HAP-1 (cell line): ENCODE results near the gene STX8.

Experiments used
- DNase-seq, 2 experiments: peaks; one replicate each; pipeline ENCODE4 v3.0.0-alpha.2; 2016 to 2020; ENCODE audit warnings: low spot score in 2 of 2
- H3K27me3 ChIP-seq: fragments of 250-450 bp; sonication (Bioruptor Pico); 2 replicates; pipeline ENCODE4 v1.5.1; 2020; ENCODE audit warnings: low read depth, mild to moderate bottlenecking, moderate library complexity
- H3K36me3 ChIP-seq: fragments of 250-450 bp; sonication (Bioruptor Pico); replicated peaks from 2 replicates; pipeline ENCODE4 v1.5.1; 2020; ENCODE audit warnings: mild to moderate bottlenecking
- H3K4me1 ChIP-seq: fragments of 250-450 bp; sonication (Bioruptor Pico); 2 replicates; pipeline ENCODE4 v1.5.1; 2020; ENCODE audit warnings: mild to moderate bottlenecking
- H3K4me3 ChIP-seq: fragments of 250-450 bp; sonication (Bioruptor Pico); 2 replicates; pipeline ENCODE4 v1.5.1; 2020; ENCODE audit warnings: mild to moderate bottlenecking, moderate library complexity
- H3K9me3 ChIP-seq: fragments of 250-450 bp; sonication (Bioruptor Pico); 2 replicates; pipeline ENCODE4 v1.5.1; 2020; ENCODE audit warnings: mild to moderate bottlenecking, moderate library complexity
- in situ Hi-C: fragments of 300-500 bp; cut with MboI; formaldehyde crosslinking; loops from 3 replicates; pipeline ENCODE4 v1.14.3; 2020; ENCODE audit warnings: low sequenced_read_pairs, inconsistent platforms, mixed read lengths

STX8 gene

DNA sequence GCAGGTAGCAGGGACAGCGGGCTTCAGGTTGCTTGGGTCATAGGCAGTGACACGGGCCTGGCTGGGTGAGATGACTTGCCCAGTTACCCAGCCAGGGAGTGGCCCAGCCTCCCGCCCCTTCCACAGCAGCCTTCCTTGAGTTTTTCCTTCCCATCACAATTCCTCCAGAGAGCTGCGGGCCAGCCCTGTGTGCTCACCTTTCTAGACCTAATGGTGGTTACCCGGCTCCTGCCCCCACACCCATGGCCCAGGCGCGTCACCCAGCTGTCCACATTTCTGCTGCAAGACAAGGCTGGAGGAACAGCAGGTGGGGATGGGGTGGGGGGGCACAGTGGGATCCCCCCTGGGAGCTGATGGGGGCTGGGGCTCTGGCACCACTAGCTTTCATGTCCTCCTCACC is 351.1 kb downstream of the STX8 start:
- DNase-seq = no peak
- Histone ChIP-seq H3K9me3 (no peaks in the 10 kb centered on the region), H3K36me3 (no peaks in the 10 kb centered on the region), H3K4me1 (no peaks in the 10 kb centered on the region), H3K27me3 (no peaks in the 10 kb centered on the region), H3K4me3 (no peak overlapping the region)
- in situ Hi-C loops = no loop called here

DNA sequence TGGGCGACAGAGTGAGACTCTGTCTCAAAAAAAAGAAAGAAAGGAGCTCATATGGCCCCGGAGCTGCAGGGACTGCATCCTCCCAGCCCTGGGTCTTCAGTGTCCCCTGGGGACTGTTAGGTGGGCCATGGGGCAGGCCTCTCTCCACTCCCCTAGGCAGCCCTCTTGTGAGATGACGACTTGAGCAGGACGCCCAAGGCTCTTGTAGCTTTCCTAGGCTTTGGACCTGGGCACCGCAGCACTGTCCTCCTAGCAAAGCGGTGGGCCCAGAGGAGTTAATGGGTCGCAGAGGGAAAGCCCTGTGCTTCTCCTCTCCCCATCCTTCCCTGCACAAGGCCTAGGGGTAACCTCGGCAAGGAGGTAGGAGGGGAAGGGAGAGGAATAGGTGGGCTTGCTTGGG is 352.1 kb downstream of the STX8 start:
- Histone ChIP-seq H3K4me3 (no peak overlapping the region), H3K36me3 (no peaks in the 10 kb centered on the region), H3K4me1 (no peaks in the 10 kb centered on the region), H3K9me3 (no peaks in the 10 kb centered on the region), H3K27me3 (no peaks in the 10 kb centered on the region)
- DNase-seq = no peak
- in situ Hi-C loops = no loop called here

DNA sequence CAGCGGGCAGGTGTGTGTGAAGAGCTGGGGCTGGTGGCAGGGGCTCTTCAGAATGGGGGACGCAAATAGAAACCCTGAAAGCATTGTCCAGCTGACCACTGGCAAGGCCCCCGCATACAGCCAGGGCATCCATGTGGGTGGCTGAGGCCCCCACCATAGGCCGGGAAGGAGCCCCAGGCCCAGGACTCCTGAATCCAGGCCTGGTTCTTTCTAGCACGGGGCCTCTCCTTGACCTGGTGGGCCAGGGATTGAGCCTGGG is 353.8 kb downstream of the STX8 start:
- Histone ChIP-seq H3K4me3 (no peak overlapping the region), H3K4me1 (no peaks in the 10 kb centered on the region), H3K9me3 (no peaks in the 10 kb centered on the region), H3K27me3 (no peaks in the 10 kb centered on the region), H3K36me3 (no peaks in the 10 kb centered on the region)
- in situ Hi-C loops = no loop called here
- no peak for DNase-seq

DNA sequence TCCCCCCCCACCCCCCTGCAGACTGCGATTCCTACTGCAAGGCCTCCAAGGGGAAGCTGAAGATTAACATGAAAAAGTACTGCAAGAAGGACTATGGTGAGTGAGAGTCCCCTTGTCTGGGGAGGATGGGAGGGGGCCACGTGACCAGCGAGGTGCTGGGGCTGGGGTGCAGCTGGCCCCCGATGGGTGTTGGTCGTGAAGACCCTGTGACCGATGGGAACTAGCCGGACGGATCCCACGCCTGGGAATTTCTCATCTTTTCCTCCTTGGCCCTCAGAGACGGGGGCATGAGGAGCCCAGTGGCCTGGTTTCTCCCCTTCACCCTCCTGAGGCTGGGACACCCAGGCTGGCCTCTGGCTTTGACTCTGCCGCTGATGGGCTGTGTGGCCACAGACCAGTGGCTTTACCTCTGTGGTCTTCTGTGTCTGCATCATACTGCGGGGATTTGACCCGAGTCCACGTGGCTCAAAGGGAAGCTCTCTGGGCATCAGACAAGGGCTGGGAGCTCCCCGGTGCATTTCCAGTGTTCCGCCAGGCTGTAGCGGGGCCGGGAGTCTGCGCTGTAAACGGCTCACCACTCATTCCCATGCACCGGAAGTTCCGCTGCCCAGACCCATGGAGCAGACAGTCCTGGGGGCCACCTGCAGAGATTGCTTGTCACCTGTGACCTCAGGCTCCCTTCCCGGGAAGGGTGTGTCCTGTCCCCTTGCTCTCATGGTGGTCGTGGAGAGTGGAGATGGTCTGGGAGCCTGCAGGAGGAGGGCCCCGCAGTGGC is 354.3 kb downstream of the STX8 start:
- in situ Hi-C loops = no loop called here

DNA sequence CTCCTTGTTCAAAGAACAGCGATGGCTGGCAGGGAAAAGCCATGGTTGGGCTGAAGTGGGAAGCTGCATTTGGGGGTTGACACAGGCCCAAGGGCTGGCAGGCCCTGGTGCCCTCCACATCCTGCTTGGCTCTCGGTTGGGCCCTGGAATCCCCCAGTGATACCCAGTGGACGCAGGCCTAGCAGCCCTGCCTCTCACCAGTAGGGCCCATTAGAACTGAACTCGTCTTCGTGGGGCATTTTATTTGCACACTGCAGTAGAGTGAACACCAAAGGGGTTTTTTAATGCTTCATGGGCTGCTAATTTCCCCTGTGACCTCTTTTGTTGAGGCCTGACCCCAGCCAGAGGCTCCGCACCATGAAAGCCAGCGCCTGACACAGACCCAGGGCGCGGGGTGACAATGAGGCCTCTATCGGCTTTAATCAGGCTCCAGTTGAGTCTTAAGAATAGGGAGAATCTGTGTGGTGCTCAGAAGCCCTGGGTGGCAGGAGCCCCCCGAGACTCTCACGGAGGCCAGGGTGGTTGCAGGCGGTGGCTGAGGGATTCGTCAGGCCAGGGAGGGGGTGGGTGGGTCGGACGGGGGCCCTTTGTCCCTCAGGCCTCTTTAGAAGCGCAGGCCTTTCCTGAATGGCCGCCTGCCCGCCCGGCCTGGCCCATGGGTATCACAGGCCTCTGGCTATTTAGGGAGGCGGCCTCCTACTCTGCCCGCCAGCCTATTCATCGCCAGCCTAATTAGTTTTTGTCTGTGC is 355.0 kb downstream of the STX8 start:
- H3K4me1 ChIP-seq = no peaks in the 10 kb centered on the region
- no peak for DNase-seq
- no peak overlapping the region for H3K4me3 ChIP-seq
- no peaks in the 10 kb centered on the region for H3K27me3 ChIP-seq
- peaks cover 7% of the 10 kb centered on the region for H3K9me3 ChIP-seq
- H3K36me3 ChIP-seq = no peaks in the 10 kb centered on the region
- in situ Hi-C loops = no loop called here

More for the DNA sequence above, 354.3 kb downstream of the STX8 start:
- Histone ChIP-seq H3K9me3 (peaks cover under 1% of the 10 kb centered on the region; the same call in 1 of the 2 replicates), H3K4me3 (no peak overlapping the region), H3K4me1 (no peaks in the 10 kb centered on the region), H3K36me3 (no peaks in the 10 kb centered on the region), H3K27me3 (no peaks in the 10 kb centered on the region)
- DNase-seq = no peak

DNA sequence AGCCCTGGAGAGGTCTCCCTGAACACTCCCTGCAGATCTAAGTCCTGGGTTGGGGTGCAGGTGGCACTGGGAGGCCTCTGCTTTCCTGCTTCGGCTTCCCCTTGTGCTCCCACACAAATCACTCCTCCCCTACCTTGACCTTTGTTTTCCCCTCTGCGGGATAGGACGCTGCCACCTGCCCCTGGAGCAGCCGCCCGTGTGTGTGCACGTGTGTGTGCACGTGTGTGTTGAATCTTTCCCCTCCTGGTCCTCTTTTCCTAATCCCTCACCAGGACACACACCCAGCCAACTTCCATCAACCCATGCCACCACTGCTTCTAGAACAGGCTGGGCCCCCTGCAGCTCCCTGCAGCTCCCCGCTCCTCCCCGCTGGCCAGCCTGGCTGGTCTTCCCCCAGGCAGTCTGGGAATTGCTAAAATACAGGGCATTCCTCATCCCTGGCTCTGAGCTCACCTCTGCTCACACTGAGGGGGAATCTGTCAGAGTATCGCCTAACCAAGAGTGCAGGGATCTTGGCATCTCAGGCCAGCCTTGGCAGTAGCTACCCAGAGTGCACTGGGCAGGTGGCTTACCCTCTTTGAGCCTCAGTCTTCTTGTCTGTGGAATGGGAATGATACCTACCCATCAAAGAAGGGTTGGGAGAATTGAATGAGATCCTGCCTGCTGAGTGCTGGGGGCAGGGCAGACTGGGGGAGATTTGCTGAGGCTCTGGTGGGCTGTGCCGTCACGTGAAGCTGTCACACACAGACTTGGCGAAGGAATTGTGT is 355.8 kb downstream of the STX8 start:
- peaks cover 9% of the 10 kb centered on the region for H3K9me3 ChIP-seq
- DNase-seq = no peak
- no peaks in the 10 kb centered on the region for H3K27me3 ChIP-seq
- H3K4me3 ChIP-seq = no peak overlapping the region
- H3K36me3 ChIP-seq = no peaks in the 10 kb centered on the region
- no peaks in the 10 kb centered on the region for H3K4me1 ChIP-seq
- in situ Hi-C loops = no loop called here

DNA sequence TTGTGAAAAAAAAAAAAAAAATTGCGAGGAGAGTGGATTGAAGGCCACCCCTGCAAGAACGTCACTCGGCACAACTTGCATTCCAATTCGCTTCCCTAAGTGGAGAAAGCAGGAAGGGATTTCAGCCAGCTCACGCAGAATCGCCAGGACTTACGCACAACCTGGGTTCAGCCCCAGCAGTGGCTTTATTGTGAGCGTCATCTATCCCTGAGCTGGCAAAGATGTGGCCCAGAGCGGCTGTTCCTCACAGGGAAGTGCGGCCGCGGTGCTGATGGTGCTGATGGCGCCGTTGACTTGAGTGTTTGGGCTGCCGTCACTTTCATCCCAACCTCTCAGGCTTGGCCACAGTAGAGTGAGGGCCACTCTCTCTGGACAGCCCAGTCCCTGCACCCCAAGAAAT is 356.7 kb downstream of the STX8 start:
- no peaks in the 10 kb centered on the region for H3K27me3 ChIP-seq
- in situ Hi-C loops = no loop called here

DNA sequence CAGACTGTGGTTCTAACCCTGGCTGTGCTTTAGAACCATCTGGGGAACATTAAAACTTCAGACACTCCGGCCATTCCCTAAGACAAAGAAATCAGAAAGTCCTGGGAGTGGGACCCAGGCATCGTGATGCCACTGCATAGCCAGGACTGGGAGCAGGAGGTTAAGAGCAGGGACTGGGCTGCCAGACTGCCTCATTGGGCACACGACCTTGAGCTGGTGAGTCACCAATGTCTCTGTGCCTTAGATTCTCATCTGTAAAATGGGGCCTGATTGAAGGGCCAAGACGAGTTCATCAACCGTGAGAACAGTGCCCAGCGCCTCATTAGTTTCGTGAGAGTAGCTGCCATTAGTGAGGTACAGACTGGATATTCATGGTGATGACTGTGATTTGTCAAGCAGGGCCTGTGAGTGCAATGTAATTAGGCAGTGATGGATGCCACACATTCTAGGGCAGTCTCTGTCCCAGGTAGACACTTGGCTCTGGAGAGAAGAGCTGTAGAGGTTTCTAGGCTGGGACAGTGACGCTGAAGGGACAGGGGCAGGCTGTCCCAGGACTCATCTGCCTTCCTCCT is 357.5 kb downstream of the STX8 start:
- Histone ChIP-seq H3K4me3 (no peak overlapping the region), H3K36me3 (no peaks in the 10 kb centered on the region)
- in situ Hi-C loops = no loop called here

More for the DNA sequence above, 356.7 kb downstream of the STX8 start:
- no peak for DNase-seq
- H3K36me3 ChIP-seq = no peaks in the 10 kb centered on the region
- H3K4me1 ChIP-seq = no peaks in the 10 kb centered on the region
- H3K4me3 ChIP-seq = no peak overlapping the region
- H3K9me3 ChIP-seq = peaks cover 10% of the 10 kb centered on the region

DNA sequence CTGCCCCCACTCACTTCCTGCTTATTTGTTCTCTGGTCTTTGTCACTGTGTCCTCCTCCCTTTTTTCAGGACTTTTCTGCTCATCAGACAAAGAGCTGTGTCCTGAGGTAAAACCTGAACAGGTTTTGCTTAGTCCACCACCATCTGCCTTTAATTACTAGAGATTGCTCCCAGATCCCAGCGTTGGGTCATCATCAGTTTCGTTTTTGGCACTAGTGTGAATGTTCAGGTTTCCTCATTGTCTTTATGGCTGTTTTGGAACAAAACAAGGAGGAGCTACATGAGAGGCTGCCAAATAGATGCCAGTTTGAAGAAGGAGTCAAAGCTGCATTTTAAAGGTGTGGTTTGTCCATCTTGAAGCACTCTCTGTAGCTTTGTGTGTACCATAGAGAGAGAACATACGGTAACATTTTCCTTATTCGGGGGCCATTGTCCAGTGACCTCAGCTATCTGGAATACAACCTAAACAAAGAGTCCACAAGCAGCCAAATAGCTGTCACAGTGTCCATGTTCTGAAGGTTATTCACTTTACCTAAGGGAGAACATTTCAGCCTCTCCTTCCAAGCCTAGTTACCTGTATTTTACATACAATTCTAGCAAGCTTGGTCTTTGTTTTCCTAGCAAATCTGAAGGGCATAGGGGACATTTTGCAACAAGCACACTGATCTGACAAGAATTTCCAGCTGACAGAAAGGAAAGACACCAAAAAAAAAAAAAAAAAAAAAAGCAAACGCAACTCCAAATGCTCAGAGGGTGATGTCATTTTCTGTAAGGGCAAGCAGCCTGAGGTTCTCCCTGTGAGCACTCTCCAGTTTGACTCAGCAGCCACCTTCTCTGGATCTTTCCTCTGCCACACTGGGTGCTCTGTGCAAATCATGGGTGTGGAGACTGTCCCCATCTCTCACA is 358.2 kb downstream of the STX8 start:
- DNase-seq = no peak
- H3K36me3 ChIP-seq = no peaks in the 10 kb centered on the region
- in situ Hi-C loops = no loop called here
- peaks cover 10% of the 10 kb centered on the region for H3K9me3 ChIP-seq
- no peaks in the 10 kb centered on the region for H3K27me3 ChIP-seq
- no peaks in the 10 kb centered on the region for H3K4me1 ChIP-seq
- no peak overlapping the region for H3K4me3 ChIP-seq

More for the DNA sequence above, 357.5 kb downstream of the STX8 start:
- no peaks in the 10 kb centered on the region for H3K27me3 ChIP-seq
- no peaks in the 10 kb centered on the region for H3K4me1 ChIP-seq
- no peak for DNase-seq
- peaks cover 10% of the 10 kb centered on the region for H3K9me3 ChIP-seq

DNA sequence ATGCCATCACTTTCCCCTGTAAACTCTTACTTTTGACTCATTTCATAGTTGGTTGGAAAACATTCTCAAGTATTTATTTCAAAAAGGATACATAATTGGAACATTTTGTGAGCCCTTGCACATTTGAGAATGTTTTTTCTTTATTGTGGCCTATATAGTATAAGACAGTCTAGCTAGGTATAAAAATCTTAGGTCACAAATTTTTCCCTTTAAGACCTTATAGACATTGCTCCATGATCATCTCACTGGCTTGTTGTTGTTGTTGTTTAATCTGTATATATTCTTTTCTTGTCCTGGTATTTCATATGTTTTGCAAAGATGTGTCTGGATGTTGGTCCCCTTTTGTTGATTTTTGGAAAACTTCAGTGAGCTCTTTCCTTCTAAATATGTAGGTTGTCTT is 360.2 kb downstream of the STX8 start:
- Histone ChIP-seq H3K4me1 (no peaks in the 10 kb centered on the region), H3K27me3 (no peaks in the 10 kb centered on the region), H3K9me3 (peaks cover 10% of the 10 kb centered on the region), H3K36me3 (no peaks in the 10 kb centered on the region), H3K4me3 (no peak overlapping the region)
- in situ Hi-C loops = no loop called here
- no peak for DNase-seq

DNA sequence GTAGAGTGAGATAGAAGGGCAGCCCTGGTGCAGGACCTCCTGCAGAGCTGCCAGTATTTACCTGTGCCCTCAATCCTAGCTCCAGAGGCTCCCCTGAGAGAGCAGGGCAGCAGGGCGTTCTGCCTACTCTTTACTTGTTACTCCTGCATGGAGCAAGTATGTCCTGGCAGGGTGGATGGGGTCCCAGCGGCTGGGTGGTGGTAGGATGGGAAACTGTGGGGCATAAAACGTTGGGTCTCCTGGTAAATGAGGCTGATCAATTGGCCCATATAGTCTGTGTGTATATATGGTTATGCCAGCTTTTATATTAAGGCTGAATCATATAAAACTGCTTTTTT is 362.3 kb downstream of the STX8 start:
- in situ Hi-C loops = no loop called here
- no peaks in the 10 kb centered on the region for H3K36me3 ChIP-seq
- no peak overlapping the region for H3K4me3 ChIP-seq
- peaks cover 10% of the 10 kb centered on the region for H3K9me3 ChIP-seq
- no peak for DNase-seq
- no peaks in the 10 kb centered on the region for H3K4me1 ChIP-seq
- no peaks in the 10 kb centered on the region for H3K27me3 ChIP-seq

DNA sequence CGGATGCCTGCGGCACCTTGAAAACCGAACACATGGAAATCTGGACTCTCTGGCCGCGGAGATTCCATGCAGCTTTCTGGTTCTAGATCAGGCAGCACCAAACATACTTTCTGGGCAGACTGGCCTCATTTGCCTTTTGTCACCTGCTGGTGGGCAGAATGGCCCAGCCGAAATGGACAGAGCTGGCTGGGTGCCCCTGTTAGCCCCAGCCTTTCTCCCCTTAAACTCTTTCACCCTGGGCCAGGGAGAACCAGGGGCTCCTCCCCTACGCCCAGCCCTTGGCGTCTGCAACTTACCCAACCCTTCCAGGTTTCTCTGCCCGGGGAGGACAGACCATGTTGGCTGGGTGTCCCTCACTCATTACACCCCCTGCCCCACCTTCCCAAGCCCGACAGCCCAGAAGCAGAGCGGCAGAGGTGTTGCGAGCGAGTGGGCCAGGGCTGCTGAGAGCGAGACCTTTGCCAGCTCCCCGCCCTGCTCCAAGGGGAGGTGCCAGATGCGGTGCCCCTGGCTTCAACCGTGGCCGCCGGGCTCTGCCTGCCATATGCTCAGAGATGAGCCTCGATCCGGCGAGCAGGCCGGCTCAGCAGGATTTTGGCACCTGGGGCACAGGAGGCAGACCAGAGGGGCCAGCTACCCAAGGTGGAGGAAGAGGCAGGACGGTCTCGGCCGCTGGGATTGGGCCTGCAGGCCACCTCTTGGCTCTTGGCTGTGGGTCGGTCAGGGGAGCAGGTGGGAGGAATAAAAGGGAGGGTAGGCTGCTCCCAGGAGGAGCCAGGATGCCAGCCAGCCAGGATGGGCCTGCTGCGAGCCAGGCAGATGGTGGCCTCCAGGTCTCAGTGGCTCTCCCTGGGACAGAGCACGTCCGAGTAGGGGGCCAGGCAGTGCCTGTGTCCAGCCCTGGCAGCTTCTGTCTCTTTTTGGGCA is 363.0 kb downstream of the STX8 start:
- Histone ChIP-seq H3K9me3 (peaks cover 10% of the 10 kb centered on the region), H3K4me1 (no peaks in the 10 kb centered on the region), H3K4me3 (no peak overlapping the region), H3K36me3 (no peaks in the 10 kb centered on the region), H3K27me3 (no peaks in the 10 kb centered on the region)
- in situ Hi-C loops = no loop called here
- DNase-seq = no peak
